Hypothalamus (tissue), 51 donors: ENCODE results near the gene QSOX2.

Experiments
- DNase-seq, 51 donors: peaks; one replicate each; lab custom pipeline; 2025; lab: John Stamatoyannopoulos, UW

Gene QSOX2, protein sequence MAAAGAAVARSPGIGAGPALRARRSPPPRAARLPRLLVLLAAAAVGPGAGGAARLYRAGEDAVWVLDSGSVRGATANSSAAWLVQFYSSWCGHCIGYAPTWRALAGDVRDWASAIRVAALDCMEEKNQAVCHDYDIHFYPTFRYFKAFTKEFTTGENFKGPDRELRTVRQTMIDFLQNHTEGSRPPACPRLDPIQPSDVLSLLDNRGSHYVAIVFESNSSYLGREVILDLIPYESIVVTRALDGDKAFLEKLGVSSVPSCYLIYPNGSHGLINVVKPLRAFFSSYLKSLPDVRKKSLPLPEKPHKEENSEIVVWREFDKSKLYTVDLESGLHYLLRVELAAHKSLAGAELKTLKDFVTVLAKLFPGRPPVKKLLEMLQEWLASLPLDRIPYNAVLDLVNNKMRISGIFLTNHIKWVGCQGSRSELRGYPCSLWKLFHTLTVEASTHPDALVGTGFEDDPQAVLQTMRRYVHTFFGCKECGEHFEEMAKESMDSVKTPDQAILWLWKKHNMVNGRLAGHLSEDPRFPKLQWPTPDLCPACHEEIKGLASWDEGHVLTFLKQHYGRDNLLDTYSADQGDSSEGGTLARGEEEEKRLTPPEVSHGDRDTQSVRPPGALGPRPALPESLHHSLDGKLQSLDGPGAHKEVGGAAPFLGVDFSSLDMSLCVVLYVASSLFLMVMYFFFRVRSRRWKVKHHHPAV

GRCh38 chr9:136245219-136246150 is at the start of gene QSOX2:
Gene QSOX2, minus strand, starts transcription at chr9:136245812. Its CDS starts 9 bp downstream, at chr9:136245803.
- DNase-seq, result peak; percentile 40 to 93 (median 81)

- no peak for DNase-seq
Observed at GRCh38 chr9:136295055-136295454, 49.4 kb upstream of the QSOX2 start.

DNA sequence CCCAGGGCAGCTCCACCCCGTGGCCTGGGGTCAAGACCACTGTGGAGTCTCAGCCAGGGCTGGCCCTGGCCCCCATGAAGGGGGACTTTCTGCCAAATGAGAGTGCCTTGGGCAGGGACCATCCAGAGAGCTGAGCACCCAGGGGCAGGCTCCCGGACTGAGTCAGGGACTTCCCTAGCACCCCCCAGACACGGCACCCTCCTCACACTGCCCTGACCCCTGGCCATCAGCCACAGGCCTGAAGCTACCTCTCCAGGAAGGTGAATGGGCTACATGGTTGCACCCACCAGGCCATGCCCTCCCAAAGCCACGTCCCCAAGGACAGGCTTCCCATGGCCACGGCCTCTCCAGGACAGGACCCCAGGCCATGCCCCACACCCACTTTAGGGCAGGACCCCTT is 48.8 kb upstream of the QSOX2 start:
- DNase-seq, result no peak

- DNase-seq, result no peak
Observed at GRCh38 chr9:136293476-136294077, 48.0 kb upstream of the QSOX2 start.

GRCh38 chr9:136292591-136293448 is 47.2 kb upstream of the QSOX2 start:
- no peak for DNase-seq

DNA sequence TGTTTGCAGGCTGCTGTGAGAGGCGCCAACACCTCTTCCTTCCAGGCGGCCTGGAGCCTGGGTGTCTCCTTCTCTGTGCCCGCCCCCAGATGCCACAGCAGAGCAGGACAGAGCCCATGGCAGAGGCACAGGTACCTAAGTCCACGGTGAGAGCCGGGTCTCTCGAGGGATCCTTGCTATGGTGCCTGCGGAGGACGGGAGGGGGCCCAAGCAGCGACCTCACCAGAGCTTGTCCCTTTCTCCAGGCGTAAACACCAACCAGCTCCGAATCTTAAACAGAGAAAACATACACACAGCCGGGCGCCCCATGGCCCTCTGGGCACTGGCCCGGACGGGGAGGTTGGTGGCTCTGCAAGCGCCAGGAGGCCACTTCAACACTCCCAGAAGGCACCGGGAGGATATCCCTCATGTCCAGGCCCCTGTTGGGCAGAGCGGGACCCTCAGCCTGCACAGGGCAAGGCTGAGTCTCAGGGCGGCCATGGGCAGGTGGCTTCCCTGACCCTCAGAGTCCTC is 46.5 kb upstream of the QSOX2 start:
- DNase-seq, result no peak

GRCh38 chr9:136291306-136292025 is 45.9 kb upstream of the QSOX2 start:
- DNase-seq, result no peak

DNA sequence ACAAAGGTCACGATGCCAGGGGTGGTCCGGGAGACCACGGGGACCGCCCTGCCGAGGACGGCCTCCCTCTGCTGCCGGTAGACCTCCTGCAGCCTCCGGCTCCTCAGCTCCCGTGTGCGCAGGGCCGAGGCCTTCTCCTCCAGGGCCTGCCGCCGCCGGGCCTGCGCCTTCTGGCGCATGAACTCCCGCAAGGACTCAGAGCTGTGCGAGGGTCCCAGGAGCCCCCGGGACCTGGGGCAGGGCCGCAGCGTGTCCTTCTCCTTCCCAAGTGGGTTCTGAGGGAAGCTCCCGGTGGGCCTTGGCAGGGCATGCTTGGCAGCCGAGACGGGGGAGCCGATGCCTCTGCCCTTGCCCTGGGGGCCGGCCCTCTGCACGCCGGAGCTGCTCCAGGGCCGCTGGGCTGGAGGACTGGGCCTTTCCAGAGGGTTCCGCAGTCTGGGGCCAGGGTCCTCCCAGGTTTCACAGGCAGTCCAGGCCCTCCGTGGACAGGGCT is 44.9 kb upstream of the QSOX2 start:
- DNase-seq, result no peak

GRCh38 chr9:136289651-136290507 is 44.3 kb upstream of the QSOX2 start:
- no peak for DNase-seq

DNA sequence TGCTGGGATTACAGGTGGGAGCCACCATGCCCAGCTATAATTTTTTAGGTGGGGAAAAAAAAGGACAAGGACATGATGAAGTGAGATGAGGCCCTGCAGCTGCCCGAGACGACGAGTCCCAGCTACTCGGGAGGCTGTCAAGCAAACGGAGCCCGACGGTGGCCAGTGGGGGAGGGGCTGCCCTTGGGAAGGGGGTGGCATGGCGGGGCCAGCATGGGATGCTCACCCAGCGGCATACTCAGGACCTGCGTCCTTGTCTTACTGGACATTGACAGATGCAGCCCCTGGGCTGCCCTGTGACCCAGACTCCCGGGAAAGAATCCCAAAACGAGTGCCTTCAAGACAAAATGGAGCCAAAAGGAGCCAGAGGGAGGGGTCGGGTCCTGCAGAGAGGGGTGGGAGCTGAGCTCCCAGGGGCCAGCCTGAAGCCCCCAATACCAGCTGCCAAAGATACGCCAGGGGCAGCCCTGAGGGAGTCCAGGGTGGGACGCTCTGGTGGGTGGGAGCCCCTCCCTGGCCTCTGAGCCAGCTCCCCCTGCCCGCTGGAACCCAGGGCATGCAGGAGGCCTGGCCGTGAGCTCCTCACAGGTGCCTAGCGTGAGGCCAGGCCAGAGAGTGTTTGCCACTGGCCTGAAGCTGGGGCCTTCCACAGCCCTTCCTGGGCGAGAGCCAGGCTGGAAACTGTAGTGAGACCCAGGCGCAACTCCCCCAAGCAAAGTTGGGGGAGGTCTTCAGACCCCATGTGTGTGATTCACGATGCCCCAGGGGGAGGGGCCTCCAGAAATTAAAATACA is 42.5 kb upstream of the QSOX2 start:
- DNase-seq, result no peak

DNA sequence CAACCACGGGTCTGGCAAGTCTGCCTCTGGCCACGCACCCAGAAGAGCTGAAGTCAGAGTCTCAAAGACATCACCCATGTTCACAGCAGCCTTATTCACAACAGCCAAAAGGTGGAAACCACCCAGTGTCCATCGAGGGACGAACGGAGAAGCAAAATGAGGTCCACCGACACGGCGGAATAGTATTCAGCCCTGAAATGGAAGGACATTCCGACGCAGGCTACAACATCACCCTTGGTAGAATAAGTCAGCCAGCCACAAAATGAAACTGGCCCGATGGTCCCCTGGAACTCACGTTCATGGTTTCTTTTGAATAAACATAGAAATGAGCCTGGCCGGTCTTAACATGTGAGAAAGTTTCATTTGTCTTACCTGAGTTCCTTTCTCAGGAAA is 41.4 kb upstream of the QSOX2 start:
- no peak for DNase-seq

DNA sequence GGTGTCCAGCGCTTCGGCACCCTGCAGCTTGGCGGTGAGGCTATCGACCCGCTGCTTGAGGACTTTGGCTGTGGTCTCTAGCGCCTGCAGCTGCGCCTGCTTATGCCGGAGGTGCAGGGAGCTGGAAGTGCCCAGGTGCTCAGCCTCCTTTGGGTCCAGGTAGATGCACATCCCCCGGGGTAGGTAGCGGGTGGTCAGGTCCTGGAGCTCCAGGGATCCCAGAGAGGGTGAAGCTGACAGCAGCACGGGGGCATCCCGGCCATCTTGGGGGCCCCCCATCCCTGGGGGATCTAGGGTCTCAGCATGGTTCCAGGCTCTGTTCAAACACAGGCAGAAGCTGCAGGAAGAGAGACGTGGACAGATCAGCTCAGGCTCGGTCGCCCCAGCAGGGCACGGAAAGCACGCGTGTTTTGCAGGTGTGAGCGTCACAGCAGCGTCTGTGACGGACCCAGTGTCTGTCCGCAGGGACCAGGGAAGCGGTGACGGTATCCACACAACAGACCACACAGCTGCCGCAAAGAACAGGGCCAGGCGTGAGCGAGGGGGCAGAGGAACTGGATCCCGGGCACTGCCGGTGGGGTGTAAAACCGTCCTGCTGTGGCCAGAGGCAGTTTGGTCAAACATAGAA is 40.9 kb upstream of the QSOX2 start:
- DNase-seq, result no peak

- no peak for DNase-seq
Observed at GRCh38 chr9:136285501-136286358, 40.1 kb upstream of the QSOX2 start.

- DNase-seq, result no peak
Observed at GRCh38 chr9:136284951-136285350, 39.3 kb upstream of the QSOX2 start.

GRCh38 chr9:136284311-136284710 is 38.7 kb upstream of the QSOX2 start:
- no peak for DNase-seq
